Renal cortex interstitium (tissue), 11 donors: ENCODE results near the gene STARD13. TPM values are rescaled to one million over a fixed set of nuclear protein-coding genes. Genes with fewer than 3 reads are reported as not detected.

ENCODE experiments used
- DNase-seq, 11 donors: peaks; one replicate each; pipeline ENCODE4 v3.0.0-alpha.2; 2013; ENCODE audit warnings: low read depth in 9 of 11, low spot score in 4 of 11; ENCODE audit errors: extremely low read depth in 1 of 11
- polyA plus RNA-seq, 3 donors: library from polyadenylated mRNA; unstranded; fragments of 120-200 nt; gene quantifications; one replicate each; pipeline ENCODE4 v1.2.1, GENCODE V29; 2013; ENCODE audit not compliant: insufficient read length in 3 of 3

STARD13 gene
- polyA plus RNA-seq, 3 donors, result 21.4 to 33.0 (median 21.6) TPM

DNA sequence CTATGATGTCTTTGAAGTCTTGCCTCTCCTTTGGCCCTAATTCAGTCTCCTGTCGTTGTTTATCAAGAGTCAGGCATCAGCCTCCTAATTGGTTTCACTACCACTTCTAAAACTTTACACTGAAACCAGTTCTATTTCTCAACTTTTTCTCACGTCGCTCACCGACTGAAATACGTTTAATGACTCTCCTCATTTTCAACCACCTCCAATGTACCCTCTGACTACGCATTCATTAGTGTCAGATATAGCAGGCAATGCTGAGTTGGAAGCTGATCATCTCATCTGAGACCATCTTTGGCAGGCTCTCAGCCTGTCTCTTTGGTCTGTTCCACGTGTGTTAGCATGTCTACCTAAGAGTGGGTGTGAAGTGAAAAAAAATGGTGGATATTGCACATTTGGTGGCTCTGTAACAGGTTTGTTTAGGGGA, 141.2 kb downstream of the STARD13 start:
- no peak for DNase-seq

DNA sequence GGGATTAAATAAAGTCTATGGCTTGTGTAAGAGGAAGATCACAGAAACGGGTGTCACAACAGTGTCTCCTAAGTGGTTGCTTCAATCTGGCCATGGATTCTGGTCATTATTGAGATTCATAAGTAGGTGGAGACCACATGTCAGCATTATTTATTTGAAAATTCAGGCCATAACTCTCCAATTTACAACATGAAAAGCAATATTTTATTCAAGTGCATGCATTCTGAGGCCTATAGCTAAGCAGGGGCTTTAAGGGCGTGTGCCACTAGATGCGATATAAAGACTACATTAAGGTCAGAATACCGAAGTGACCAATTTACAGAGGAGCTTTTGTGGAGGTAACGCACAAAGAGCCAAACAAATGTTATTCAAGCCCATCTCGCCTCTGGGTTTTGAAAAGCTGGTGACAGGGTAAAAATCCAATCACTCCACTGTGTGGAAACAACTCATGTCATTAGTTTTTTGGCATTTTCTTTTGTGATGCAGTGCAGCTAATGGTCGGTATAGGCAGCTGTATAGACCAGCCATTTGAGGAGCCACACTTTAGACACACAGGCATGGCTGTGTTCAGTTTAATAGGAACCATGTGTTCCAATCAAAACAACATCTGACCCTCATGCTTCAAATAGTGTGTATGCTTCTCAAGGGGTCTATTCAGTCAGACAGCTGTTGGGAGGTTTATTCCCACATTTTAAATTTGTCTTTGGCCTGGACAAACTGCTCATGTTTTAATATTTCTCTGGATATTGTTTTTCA, 145.6 kb downstream of the STARD13 start:
- DNase-seq, result no peak

DNA sequence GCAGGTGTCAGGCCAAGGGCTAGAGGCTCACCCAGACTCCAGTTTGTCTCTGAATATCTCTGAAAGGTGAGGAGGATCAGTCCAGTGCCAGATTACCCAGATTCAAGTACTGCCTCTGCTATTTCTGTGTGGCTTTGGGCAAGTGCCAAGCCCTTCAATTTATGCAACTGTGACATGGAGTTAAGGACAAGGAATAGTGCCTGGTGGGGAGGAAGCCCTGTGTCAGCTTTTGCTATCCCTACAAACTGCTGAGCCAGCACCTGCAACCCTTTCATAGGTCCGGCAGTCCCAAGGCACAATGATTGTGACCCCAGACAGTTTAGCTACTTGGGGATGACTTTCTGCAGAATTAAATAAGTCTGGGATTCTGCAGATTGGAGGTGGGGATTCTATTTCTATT, 146.4 kb downstream of the STARD13 start:
- no peak for DNase-seq

DNA sequence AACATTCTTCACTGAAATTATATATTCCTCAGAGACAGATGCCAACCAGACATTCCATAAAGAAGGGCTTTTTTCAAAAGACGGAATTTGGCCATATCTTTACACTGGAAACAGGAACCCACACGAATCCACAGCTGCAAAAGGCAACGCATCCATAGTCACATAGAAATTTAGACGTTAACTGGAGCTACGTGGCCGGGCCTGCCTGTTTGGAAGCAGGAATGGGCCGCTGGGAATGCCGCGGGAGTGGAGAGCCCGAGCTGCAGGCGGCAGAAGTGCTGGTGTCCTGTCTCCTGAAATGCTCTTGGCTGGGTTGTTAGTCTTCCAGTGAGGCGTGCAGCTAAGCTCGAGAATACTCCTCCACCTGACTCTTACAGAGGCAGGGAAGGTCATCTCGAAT, 147.1 kb downstream of the STARD13 start:
- no peak for DNase-seq

DNA sequence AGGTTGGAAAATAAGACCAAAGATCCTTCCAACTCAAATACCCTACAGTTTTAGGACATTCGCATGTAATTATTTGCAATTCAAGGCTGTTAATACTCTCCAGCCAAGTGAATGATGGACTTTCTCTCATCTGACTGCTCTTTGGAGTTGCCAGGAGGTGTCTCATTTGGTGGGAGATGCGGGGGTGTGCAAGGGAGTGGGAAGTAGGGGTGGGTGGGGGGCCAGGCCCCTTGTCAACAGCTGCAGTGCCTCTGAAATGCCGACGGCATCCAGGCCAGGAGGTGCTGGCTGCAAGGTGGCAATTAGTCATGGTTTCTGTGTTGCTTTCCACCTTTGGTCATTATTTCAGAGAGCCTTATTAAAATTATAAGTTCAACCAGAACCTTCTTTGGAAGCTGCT, 147.8 kb downstream of the STARD13 start:
- DNase-seq, result no peak

DNA sequence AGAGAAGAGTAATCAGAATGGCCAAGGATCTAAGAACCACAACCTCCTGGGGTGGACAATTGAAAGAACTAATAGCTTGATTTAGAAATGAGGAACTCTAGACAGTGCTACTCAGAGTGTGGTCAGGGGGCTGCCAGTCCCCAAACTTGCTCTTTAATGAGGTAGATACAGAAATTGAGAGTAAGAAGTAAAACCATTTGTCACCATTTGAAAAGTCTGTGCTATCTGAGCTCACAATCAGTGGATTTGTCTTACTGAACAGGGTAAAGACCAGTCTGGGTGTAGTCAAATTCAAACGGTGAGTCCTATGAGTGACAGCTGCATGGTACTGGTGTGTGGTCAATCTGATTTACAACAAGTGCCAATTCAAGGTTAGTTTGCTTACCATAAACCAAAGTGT, 150.5 kb downstream of the STARD13 start:
- no peak for DNase-seq

DNA sequence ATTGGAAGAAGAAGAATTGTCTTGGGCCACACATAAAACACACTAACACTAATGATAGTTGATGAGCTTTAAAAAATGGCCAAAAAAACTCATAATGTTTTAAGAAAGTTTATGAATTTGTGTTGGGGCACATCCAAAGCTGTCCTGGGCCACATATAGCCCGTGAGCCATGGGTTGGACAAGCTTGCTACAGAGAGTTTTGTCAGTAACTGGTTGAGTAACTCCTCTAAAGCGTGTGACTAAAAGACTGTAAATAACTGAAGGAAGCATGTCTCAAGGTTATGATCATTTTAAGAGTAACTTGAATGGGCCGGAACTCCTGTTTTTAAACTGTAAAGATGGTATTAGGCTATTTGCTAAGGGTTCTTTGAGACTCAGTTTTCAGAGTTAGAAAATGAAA, 151.3 kb downstream of the STARD13 start:
- no peak for DNase-seq

DNA sequence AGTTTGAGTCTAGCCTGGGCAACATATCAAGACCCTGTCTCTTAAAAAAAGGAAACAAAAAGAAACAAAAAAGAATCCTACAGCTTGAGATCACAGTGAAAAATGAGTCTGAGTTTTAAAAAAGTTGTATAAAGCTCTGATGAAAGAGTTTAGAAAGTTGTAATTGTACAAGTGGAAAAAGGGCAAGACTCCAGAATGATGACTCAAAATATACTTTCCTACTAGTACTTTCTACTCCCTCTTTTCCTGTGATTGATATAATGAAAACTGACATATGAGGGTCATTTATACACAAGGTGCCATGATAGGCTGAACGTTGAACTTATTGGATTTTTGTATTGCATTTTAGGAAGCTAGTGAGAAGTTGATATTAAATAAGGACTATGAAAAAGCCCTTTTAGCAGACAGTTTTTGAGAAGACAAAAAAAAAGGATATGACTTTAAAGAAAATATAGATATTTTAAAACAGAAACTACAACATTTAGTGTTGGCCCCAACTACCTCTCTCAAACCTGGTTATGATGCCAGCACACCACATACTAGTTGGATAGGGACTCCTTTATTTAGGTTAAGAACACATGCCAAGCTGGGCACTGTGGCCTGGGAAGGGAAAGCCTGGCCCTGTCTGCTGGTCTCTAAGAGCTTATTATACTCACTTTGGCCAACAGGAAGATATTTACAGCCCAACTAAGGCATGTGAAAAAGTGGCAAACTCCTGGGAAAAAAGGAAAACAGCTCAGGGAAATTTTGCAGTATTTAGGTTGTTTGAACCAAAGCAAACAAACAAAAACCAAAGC, 152.7 kb downstream of the STARD13 start:
- no peak for DNase-seq

DNA sequence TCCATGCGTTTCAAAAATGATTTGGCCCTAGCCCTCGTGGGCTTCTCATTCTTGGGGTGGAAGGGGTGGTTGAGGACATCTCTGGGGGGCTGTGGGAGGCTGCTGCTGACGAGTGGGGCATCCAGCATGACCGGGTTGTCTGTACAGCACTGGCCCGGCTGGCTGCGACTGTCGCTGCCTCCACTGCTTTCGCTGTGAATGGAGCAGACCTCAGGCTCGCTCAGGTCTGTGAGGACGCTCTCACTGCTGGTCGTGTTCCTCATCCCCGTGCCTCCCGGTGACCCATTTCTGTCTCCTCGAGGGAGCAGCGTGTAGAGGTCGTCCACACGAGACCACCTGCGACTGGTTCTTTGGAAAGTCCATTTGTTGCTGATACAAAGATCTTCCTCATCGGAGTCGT, 155.7 kb downstream of the STARD13 start:
- DNase-seq, result no peak

DNA sequence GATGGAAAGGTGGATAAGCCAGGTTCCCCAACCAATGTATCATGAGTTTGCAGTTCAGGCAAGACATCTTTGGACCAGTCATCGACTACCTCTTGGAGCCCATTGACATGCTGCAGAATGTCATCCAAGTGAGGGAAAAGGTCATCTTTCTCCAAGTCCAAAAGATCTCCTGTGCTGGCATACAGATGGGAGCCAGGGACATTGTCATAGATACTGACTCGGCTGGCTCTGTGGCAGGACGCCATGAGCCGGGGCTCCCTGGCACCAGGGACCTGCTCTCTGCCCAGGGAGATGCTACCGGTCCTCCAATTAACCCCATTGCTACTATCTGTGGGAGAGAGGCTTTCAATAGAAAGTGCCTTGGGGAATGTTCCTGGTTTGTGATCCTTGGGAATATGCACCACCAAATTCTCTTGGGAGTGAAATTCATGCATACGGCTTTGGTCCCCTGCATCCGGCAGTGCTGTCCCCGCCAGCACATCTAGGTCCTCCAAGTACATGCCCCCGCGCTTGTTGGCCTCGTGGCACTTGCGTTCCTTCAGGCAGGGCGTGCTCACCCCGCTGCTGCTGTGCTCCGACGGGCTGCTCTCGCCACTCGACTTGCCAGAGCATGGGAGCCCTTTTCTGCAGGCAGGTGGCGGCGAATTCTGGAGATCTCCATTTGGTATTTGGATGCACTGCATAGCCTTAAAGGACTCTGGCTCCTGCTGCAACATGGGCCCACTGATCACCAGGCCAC, 156.3 kb downstream of the STARD13 start:
- DNase-seq, result no peak

DNA sequence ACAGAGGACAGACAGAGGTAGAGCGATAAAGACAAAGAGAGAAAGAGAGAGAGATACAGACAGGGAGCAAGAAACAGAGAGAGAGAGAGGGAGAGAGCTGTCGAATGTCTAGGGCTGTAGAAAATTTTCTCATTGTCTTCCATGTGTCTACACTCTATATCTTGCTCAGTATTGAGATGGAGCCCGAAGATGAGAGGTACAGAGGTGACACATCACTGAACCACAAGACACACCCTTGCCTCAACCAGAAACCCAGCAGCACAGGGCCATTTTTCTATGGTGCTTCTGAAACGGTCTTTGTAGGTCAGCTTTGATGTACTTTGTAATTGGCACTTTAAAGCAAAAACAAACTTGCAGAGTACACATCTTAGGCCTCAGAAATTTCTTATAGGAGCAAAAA, 157.4 kb downstream of the STARD13 start:
- DNase-seq, result no peak

DNA sequence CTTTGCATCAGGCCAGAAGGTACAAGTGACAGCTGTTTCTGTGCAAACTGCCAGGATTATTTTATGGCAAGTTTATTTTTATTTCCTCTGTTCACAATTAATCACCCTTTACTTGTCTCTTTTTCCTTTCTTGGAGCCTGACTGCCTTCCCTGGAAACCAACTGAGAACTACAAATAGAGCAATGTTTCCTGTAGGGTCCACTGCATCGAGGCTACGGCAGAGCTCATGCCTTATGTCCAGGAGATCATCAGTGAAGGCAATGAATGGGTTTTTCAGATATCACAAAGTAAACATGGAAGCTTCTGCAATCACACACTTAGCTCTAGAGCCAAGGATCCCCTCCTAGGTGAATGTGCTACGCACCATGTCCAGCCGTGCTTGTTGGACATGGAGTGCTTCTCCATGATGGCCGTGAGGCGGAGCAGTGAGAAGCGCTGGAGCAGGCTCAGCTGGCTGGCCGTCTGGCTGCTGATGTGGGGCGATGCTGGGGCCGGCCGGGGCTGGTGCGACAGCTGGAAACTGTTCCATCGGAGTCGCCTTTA, 158.5 kb downstream of the STARD13 start:
- DNase-seq, result no peak

DNA sequence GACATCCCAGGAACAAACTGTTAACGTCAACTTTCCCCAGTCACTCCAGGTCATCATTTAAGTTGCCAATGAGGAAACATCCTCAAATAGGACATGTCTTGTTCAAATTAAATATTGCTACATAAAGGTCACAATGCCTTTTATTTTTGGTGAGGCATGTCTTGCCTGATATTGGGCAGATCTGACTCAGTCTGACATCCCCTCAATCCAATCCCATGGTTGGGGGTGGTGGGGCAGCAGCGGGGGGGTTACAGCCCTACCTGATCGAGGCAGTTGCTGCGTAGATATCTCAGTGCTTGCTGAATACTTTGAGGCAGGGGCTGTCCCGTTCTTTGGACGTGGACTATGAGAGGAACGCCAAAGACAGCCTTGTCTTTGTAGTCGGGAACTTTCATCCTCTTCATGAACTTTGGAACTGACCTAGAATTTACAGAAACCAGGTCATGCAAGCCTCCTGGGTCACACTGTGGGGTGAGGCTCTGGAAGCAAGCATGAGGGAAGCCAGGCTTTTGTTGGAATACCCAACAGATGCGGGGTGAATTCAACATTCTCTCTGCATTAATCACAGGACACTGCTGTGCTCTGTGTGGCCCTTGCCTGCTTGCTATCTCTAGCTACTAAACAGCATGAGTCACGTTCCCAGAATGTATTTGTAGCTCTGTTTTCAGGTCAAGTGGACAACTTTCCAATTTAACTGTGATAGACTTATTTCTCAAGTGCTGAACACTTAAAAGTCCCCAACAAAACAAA, 159.6 kb downstream of the STARD13 start:
- DNase-seq, result peak in 1 of 11 donors; percentile 63

DNA sequence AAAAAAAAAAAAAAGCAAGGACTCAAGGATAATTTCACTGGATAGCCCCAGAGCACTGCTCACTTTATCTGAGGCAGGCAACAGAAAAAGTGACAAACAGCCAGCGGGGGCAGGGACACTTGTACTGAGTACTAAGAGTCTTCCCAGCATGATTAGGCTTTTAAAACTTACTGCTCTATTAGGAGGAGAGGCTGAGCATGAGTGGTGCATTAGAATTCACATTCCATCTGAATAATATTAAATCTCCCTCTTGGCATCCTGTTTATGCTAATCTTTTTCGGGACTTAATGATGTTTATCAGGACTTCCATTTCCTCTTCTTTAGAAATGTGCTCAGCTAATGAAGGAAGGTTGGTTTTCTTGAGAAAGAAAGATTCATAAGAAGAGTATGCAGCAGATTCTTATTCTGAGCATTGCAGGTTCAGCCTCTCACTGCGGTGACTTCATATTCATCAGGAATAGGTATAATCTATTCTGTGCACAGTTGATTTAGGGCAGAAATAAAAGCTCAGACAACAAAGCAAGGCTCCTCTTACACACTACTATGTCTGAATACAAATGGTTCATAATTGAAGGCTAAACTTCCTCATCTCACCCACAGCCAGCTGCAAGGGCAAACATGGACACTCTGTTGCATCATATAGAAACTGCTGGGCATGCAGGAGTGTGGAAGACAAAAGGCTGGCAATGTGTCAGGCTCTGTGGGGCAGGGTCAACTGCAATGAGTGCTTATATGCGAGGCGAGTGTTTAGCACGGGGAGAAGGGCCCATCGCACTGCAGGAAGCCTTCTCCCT, 162.3 kb downstream of the STARD13 start:
- no peak for DNase-seq

DNA sequence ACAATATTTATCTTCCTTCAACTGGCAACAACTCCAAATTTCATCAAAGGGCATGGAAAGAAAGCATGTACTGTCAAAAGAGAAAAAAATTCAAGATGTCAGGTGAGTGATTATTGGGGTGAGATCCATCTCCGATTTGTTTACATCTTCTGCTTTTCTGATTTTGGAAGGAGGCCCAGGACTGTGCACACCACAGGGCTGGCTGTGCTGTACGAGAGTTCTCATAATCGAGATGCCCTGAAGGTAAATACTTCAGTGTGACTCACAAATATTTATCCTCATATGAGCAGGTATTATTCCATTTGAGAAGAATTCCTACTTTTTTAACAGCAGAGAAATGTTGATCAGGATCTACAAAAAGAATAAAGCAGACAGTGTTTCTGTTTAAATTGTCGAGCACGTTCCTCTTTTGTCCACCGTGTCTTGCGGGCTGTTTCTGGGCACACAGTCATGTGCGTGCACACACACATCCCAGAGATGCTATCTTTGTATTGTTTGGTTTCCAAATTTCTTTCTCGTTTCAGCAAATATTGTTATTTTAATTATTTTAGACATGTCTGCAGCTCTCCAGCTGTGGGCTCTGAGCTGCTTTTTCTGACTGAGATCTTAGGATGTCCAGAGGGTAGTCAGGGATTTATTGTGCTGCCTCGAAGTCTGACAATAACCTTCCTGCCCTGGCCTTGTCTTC, 165.6 kb downstream of the STARD13 start:
- no peak for DNase-seq

DNA sequence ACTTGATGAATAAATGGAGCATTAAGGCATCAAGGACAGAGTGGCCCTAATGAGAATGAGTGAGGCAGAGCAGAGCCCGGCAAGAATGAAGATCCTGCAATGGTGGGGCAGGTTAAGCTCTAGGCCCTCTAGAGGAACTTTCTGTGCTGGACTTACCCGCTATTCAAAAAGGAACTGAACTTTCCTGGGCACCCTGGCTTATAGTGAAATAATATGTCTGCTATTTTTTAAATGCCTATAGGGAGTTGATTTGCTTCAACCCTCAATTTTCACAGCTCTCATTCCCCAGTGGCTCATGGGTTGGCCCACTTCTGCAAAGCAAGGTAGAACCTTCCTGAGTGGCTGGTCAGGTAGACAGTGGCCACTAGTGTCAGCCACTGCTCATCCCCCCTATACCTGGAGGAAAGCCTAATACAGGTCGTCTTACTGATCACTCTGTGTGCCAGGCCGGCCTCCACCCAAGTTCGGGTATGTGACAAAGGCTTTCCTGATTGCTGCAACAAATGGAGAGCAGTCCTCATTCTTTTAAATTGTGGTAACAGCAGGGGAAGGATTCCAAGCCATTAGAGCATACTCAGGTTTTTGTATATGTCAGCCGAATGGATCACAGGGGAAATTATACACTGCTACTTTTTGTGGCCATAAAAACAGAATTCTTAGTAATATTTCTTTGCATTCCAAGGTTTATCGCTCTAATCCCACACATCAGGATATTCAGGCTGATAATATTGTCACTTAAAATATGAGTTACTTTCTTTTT, 166.4 kb downstream of the STARD13 start:
- no peak for DNase-seq
